Adrenal gland (tissue), 5 donors: ENCODE data around the gene TSFM.

Source experiments
- CTCF ChIP-seq, 6 experiments: fragments of 450-650 bp in 4 of 6; fragments of 200-600 bp in 2 of 6; sonication (generic) in 1 of 6; IDR thresholded peaks; 1 replicate in 5 of 6; 2 replicates in 1 of 6; pipeline versions ENCODE4 v1.5.1 to v1.8.0; 2016 to 2021; ENCODE audit warnings: antibody characterized with exemption in 6 of 6, mild to moderate bottlenecking in 2 of 6, moderate library complexity in 1 of 6
- POLR2A ChIP-seq, 2 donors: fragments of 450-650 bp; IDR thresholded peaks; one replicate each; pipeline ENCODE4 v1.6.1; 2017; ENCODE audit warnings: antibody characterized with exemption in 2 of 2, mild to moderate bottlenecking in 2 of 2, moderate library complexity in 1 of 2
- donor health status: DM: no; HTN: no; CAD: no.

DNA sequence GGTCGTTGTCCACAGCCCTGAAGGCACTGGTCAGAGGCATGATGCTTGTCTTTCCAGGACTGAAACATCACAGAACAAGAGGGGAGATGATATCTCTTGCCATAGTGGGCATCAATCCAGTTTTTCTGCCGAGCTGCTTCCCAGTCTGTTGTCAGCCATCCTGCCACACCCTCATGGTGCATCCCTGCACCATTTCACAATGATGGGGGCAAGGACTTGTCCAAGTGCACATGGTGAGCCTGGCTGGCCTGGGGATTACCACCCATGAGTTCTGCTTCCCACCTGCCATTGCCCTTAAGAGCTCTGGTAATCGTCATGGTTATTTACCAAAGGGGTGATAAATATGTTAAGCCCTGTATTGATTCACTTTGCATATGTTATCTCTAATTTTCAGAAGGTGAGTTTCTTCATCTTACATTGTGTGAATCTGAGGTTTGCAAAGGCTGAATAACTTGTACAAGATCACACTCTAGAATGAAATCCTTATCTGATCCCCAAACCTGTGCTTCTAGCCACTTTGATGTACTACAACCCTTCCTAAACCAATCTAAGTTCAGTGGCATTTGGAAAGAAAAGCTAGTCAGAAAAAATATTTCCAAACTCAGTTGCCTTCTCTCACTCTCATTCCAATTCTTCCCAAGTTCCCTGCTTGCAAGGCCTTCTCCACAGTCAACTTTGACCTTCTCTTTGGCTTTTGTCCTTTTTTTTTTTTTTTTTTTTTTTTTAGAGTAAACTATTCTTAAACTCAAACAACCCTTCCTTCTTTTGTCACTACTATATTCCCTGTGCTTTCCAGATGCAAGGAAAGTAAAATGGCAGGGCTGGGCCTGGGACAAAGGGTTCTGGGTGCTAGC is 33.6 kb downstream of the TSFM start:
- TF ChIP-seq CTCF (IDR thresholded peaks at IDR 0.05) (no peak), POLR2A (IDR thresholded peaks at IDR 0.05) (no peak)
